ENCODE data around the gene NPW. TPM values are rescaled to one million over a fixed set of nuclear protein-coding genes. Genes with fewer than 3 reads are reported as not detected.

NPW gene
- total RNA-seq, 1 donor: 1.3 TPM

GRCh38 chr16:2002406-2003230, 17.0 kb upstream of the NPW start:
- TF ChIP-seq, protein P1, sequence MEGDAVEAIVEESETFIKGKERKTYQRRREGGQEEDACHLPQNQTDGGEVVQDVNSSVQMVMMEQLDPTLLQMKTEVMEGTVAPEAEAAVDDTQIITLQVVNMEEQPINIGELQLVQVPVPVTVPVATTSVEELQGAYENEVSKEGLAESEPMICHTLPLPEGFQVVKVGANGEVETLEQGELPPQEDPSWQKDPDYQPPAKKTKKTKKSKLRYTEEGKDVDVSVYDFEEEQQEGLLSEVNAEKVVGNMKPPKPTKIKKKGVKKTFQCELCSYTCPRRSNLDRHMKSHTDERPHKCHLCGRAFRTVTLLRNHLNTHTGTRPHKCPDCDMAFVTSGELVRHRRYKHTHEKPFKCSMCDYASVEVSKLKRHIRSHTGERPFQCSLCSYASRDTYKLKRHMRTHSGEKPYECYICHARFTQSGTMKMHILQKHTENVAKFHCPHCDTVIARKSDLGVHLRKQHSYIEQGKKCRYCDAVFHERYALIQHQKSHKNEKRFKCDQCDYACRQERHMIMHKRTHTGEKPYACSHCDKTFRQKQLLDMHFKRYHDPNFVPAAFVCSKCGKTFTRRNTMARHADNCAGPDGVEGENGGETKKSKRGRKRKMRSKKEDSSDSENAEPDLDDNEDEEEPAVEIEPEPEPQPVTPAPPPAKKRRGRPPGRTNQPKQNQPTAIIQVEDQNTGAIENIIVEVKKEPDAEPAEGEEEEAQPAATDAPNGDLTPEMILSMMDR (IDR thresholded peaks at IDR 0.05; ENCODE audit: insufficient read depth, low read depth, low read length): no peak
- H3K4me3 ChIP-seq (ENCODE audit: low read depth, low read length): no peak overlapping the region
- DNase-seq (ENCODE audit: low read depth): no peak

DNA sequence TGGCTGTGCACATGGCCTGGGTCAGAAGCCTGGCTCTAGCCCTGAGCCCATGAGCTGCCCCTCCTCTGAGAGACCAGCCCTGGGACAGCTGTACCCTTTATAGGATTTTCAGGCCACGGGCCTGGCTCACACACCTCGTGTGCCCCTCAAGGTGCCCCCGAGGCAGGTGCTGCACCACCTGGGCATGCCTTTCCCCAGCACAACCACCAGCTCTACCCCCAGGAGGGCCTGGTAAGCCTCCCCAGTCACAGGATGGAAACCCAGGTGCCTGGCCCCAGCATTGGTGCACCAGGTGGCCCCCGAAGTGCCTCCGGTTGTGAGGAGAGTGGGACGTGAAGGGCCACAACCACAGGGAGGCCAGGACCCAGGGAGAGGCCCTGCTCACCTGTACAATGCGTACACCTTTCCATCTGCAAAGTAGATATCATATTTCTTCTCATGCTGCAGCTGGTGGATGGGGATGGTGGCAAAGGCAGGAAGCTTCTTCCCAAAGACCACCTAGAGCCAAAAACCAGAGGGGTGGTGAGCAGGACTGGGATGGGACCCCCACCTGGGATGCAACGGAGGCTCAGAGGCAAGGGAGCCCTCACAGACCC, 16.3 kb upstream of the NPW start:
- H3K4me3 ChIP-seq (ENCODE audit: low read depth, low read length): no peak overlapping the region
- no peak for DNase-seq (ENCODE audit: low read depth)
- TF ChIP-seq, protein P1 (IDR thresholded peaks at IDR 0.05; ENCODE audit: insufficient read depth, low read depth, low read length): no peak

GRCh38 chr16:2003827-2004641, 15.6 kb upstream of the NPW start:
- H3K4me3 ChIP-seq (ENCODE audit: low read depth, low read length): no peak overlapping the region
- TF ChIP-seq, protein P1 (IDR thresholded peaks at IDR 0.05; ENCODE audit: insufficient read depth, low read depth, low read length): peak; percentile 98

GRCh38 chr16:2004795-2005517, 14.6 kb upstream of the NPW start:
- TF ChIP-seq, protein P1 (IDR thresholded peaks at IDR 0.05; ENCODE audit: insufficient read depth, low read depth, low read length): no peak
- DNase-seq (ENCODE audit: low read depth): no peak
- H3K4me3 ChIP-seq (ENCODE audit: low read depth, low read length): no peak overlapping the region

More at GRCh38 chr16:2003827-2004641, 15.6 kb upstream of the NPW start:
- DNase-seq (ENCODE audit: low read depth): peak; percentile 89

DNA sequence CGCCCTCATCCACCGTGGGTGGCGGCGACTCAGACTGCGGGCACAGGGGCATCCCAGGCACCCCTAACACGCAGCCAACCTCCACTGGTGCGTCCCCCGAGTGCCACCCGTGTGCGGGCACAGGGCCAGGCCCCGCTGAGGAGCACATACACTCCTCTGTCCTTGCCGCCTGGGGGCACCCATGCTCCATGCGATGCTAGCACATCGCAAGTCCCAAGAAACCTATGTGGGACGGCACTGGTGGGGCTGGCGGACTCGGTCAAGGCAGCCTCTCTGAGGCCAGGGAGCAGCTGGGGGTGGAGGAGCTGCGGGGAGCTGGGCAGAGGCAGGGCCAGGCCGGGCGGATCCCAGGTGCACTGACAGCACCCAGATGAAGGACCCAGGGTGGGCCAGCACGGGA, 13.9 kb upstream of the NPW start:
- DNase-seq (ENCODE audit: low read depth): no peak
- TF ChIP-seq, protein P1 (IDR thresholded peaks at IDR 0.05; ENCODE audit: insufficient read depth, low read depth, low read length): peak; percentile 16
- H3K4me3 ChIP-seq (ENCODE audit: low read depth, low read length): no peak overlapping the region

DNA sequence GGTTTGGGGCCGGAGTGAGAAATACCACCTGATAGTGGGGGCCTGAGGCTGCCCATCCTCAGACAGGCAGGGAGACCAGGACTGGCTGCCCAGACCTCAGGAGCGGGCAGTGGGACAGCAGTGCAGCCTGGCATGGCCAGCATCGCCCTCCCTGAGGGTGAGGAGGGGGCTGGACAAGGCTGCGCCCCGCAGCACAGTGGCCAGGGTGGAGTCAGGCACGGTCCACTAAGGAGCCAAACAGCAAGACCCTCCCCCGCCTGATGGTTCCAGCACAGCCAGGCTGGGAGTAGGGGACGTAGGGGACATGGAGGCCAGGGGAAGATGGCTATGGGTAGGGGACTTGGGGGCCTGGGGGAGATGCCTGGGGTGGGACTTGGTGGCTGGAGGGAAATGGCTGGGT, 13.3 kb upstream of the NPW start:
- no peak for DNase-seq (ENCODE audit: low read depth)
- no peak overlapping the region for H3K4me3 ChIP-seq (ENCODE audit: low read depth, low read length)
- TF ChIP-seq, protein P1 (IDR thresholded peaks at IDR 0.05; ENCODE audit: insufficient read depth, low read depth, low read length): no peak

All from fibroblast of villous mesenchyme (primary cell).